Ishikawa (cell line): ENCODE data around the gene ZNF688.

Source experiments
- CEBPB ChIP-seq: IDR thresholded peaks from 2 replicates; pipeline ENCODE4 v1.6.1; 2012
- CREB1 ChIP-seq: IDR thresholded peaks from 2 replicates; pipeline ENCODE4 v1.6.1; 2012; ENCODE audit warnings: low read depth
- EGR1 ChIP-seq: IDR thresholded peaks from 2 replicates; pipeline ENCODE4 v1.6.1; 2012
- EP300 ChIP-seq: IDR thresholded peaks from 2 replicates; pipeline ENCODE4 v1.6.1; 2012; ENCODE audit warnings: borderline replicate concordance
- FOXM1 ChIP-seq: IDR thresholded peaks from 2 replicates; pipeline ENCODE4 v1.6.1; 2012; ENCODE audit warnings: low read depth, borderline replicate concordance
- NFIC ChIP-seq: IDR thresholded peaks from 2 replicates; pipeline ENCODE4 v1.6.1; 2012
- RAD21 ChIP-seq: IDR thresholded peaks from 2 replicates; pipeline ENCODE4 v1.6.1; 2012; ENCODE audit warnings: low read depth
- TAF1 ChIP-seq: IDR thresholded peaks from 2 replicates; pipeline ENCODE4 v1.6.1; 2012; ENCODE audit warnings: low read depth, mild to moderate bottlenecking
- TCF12 ChIP-seq: IDR thresholded peaks from 2 replicates; pipeline ENCODE4 v1.6.1; 2012; ENCODE audit warnings: low read depth
- TEAD4 ChIP-seq: IDR thresholded peaks from 2 replicates; pipeline ENCODE4 v1.6.1; 2012
- USF1 ChIP-seq: IDR thresholded peaks from 2 replicates; pipeline ENCODE4 v1.6.1; 2012
- YY1 ChIP-seq: IDR thresholded peaks from 2 replicates; pipeline ENCODE4 v1.6.1; 2012; ENCODE audit warnings: low read depth
- ZBTB7A ChIP-seq: IDR thresholded peaks from 2 replicates; pipeline ENCODE4 v1.6.1; 2012; ENCODE audit warnings: low read depth
- TF ChIP-seq, protein P1 (sequence below): IDR thresholded peaks from 2 replicates; pipeline ENCODE4 v1.6.1; 2012
- TF ChIP-seq, protein P2 (sequence below): IDR thresholded peaks from 2 replicates; pipeline ENCODE4 v1.6.1; 2012; ENCODE audit warnings: low read depth, mild to moderate bottlenecking

ZNF688 gene

DNA sequence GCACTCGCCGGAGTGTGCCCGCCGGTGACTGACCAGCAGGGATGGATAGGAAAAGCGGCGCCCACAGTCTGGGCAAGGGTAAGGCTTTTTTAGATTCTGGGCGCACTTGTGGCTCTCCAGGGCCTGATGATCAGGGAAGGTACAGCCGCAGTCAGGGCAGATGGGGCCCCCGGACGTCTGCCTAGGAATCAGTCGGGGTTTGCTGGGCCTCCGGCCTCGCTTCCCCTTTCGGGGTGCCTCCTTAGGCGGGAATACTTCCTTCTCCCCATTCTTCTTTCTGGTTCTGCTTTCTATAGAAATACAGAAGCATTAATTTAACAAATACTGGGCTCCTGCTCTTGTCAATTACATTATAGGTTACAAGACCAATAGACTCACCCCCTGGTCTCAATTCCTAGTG, 33.6 kb upstream of the ZNF688 start:
- TF ChIP-seq EGR1 (no peak), EP300 (no peak), RAD21 (no peak), CEBPB (no peak), TEAD4 (no peak), YY1 (no peak), TCF12 (no peak), CREB1 (no peak)

DNA sequence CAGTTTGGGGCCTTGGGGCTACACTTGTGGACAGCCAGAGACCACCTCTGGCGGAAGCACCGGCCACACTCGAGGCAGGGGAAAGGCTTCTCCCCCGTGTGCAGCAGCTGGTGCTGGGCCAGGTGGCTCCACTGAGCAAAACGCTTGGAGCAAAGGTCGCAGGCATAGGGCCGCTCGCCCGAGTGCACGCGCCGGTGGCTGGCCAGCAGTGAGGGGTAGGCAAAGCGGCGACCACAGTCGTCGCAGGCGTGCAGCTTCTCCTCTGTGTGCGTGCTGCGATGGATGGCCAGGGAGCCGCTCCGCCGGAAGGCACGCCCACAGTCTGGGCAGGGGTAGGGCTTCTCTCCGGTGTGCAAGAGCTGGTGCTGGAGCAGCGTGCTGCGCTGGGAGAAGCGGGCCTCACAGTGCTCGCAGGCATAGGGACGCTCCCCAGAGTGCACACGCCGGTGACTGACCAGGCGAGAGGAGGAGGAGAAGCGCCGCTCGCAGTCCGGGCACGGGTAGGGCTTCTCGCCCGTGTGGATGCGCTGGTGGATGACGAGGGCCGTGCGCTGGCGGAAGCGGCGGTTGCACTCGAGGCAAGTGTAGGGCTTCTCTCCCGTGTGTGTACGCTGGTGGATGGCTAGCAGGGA, 32.9 kb upstream of the ZNF688 start:
- TF ChIP-seq CEBPB, result no peak
- TF ChIP-seq TEAD4, result no peak
- TF ChIP-seq EP300, result no peak
- no peak for TF ChIP-seq USF1
- no peak for TF ChIP-seq FOXM1
- no peak for TF ChIP-seq TCF12
- TF ChIP-seq, protein P1, sequence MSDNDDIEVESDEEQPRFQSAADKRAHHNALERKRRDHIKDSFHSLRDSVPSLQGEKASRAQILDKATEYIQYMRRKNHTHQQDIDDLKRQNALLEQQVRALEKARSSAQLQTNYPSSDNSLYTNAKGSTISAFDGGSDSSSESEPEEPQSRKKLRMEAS, result no peak
- no peak for TF ChIP-seq YY1

DNA sequence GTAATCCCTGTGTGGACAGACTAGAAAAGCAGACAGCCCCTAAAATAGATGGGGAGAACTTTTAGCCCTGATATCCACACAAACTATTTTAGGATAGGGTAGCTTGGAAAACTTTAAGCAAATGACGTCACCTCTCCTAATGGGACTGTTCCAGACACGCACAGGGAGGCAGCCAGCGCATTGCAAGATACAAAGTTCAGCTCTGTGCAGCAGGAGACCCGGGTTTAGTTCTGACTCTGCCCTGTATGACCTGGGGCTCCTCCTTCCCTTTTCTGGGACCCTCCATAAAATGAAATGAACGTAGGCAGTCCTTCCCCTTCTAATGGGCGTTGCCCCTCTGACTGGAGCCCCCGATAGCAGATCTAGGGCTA, 32.4 kb upstream of the ZNF688 start:
- TF ChIP-seq TAF1 (no peak), NFIC (no peak), EGR1 (no peak), CREB1 (no peak), FOXM1 (no peak), CEBPB (no peak), RAD21 (no peak), USF1 (no peak), TEAD4 (no peak), ZBTB7A (no peak), YY1 (no peak), TCF12 (no peak), EP300 (no peak)
- TF ChIP-seq, protein P1, result no peak
- TF ChIP-seq, protein P2, sequence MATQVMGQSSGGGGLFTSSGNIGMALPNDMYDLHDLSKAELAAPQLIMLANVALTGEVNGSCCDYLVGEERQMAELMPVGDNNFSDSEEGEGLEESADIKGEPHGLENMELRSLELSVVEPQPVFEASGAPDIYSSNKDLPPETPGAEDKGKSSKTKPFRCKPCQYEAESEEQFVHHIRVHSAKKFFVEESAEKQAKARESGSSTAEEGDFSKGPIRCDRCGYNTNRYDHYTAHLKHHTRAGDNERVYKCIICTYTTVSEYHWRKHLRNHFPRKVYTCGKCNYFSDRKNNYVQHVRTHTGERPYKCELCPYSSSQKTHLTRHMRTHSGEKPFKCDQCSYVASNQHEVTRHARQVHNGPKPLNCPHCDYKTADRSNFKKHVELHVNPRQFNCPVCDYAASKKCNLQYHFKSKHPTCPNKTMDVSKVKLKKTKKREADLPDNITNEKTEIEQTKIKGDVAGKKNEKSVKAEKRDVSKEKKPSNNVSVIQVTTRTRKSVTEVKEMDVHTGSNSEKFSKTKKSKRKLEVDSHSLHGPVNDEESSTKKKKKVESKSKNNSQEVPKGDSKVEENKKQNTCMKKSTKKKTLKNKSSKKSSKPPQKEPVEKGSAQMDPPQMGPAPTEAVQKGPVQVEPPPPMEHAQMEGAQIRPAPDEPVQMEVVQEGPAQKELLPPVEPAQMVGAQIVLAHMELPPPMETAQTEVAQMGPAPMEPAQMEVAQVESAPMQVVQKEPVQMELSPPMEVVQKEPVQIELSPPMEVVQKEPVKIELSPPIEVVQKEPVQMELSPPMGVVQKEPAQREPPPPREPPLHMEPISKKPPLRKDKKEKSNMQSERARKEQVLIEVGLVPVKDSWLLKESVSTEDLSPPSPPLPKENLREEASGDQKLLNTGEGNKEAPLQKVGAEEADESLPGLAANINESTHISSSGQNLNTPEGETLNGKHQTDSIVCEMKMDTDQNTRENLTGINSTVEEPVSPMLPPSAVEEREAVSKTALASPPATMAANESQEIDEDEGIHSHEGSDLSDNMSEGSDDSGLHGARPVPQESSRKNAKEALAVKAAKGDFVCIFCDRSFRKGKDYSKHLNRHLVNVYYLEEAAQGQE, result no peak

DNA sequence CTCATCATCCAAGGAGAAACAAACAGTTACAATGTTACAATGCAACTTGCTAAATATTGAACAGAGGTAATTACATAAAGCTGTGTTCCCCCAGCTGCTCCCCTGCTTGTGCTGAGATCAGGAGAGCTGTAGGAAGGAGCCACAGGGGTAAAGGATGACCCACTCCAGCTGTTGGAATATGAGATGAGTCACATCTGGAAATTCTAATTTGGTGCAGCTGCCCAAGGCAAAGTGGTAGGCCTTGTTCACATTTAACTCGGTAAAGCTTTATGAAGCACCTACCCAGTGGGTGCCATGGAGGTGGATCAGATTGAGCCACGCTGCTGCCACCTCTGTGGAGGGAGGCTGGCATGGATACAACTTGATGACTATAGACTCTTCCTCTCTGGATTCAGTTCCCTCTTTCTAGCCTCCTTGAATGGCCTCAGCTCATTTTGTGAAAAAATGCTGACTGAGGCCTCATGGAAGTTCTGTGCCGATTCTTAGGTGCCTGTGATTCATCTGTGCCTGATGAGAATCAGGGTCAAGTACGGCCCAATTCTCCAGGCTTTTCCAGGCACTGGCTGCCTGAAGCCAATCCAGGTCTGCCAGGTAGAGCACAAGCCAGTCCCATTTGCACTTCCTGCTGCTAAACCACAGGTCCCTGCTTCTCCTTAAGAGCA, 31.2 kb upstream of the ZNF688 start:
- no peak for TF ChIP-seq TCF12
- no peak for TF ChIP-seq YY1
- TF ChIP-seq USF1, result no peak
- TF ChIP-seq CEBPB, result no peak
- no peak for TF ChIP-seq TEAD4
- no peak for TF ChIP-seq EGR1
- TF ChIP-seq FOXM1, result no peak
- TF ChIP-seq TAF1, result no peak
- TF ChIP-seq NFIC, result no peak
- no peak for TF ChIP-seq RAD21

DNA sequence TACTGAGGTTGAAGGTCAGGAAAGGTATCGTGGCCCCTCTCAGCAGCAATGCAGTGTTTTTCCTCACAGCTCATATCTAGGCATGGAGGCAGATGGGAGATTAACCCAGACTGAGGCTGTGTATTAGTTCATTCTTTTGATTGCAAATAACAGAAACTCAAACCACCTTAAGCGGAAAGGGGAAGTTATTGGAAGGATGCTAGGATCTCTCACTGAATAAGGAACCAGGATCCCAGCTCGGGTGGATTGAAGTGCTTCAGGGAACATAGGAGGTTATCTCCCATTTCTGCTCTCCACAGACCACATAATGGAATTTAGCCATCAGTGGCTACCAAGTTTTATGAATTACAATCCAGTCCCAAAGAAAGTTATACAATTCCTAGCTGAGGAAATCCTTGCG, 30.5 kb upstream of the ZNF688 start:
- TF ChIP-seq ZBTB7A, result no peak
- TF ChIP-seq CEBPB, result no peak
- no peak for TF ChIP-seq USF1
- TF ChIP-seq EP300, result no peak
- TF ChIP-seq TCF12, result no peak
- TF ChIP-seq RAD21, result no peak
- TF ChIP-seq FOXM1, result no peak
- TF ChIP-seq YY1, result no peak
- TF ChIP-seq CREB1, result no peak
- TF ChIP-seq, protein P1, result no peak
- TF ChIP-seq, protein P2, result no peak
- no peak for TF ChIP-seq NFIC
- TF ChIP-seq TAF1, result no peak
- TF ChIP-seq TEAD4, result no peak
